ENCODE results near the gene SMCO4.
"Not testable (repeated sequence)": the region's sequence is repeated elsewhere in the genome, so short reads cannot be mapped to it uniquely, and the experiment has no call there.

The SMCO4 gene

DNA sequence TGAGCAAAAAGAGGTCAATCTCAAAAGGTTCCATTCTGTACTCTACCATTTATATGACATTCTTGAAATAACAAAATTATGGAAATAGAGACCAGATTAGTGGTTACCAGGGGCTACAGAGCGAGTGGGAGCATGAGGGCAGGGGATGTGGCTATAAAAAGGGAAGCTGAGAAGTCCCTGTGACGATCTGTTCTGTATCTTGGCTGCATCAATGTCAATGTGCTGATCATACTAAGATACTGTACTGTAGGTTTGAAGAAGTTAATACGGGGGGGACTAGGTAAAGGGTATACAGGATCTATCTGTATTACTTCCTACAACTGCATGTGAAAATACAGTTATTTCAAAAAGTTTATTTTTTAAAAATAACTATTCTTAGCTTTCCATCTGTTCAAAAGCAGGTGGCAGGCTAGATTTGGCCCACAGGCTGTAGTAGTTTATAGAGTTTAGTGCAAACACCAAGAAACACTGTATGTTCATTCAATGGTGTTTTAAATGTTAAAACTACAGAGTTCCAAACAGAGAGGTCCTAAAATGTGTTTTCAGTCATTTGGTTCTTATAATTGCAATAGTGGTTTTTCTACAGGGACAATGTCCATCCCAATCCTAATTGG lies 78.2 kb downstream of the SMCO4 start:
- DNase-seq: no peak

GRCh38 chr11:93463666-93464065 lies 79.5 kb downstream of the SMCO4 start:
- not testable (repeated sequence) for DNase-seq

GRCh38 chr11:93458286-93458685 lies 84.9 kb downstream of the SMCO4 start:
- DNase-seq: no peak

GRCh38 chr11:93444617-93445073 lies 98.5 kb downstream of the SMCO4 start:
- DNase-seq: no peak

GRCh38 chr11:93443232-93443631 lies 100.0 kb downstream of the SMCO4 start:
- not testable (repeated sequence) for DNase-seq

GRCh38 chr11:93432247-93432646 lies 110.9 kb downstream of the SMCO4 start:
- DNase-seq: no peak
